Astrocyte (in vitro differentiated cells and primary cell): ENCODE data around the gene SFTPA2. TPM values are rescaled to one million over a fixed set of nuclear protein-coding genes. Genes with fewer than 3 reads are reported as not detected.
"Not testable (repeated sequence)": the region's sequence is repeated elsewhere in the genome, so short reads cannot be mapped to it uniquely, and the experiment has no call there.

Experiments
- DNase-seq: peaks from one replicate; pipeline ENCODE4 v3.0.0-alpha.2; 2010; ENCODE audit warnings: low read depth
- FAIRE-seq: peaks from 2 replicates; lab custom pipeline; 2011; peaks lifted over from hg19 to GRCh38; lab: Jason Lieb, UNC
- H2AFZ ChIP-seq: 2 replicates; pipeline ENCODE4 v1.6.0; 2012; ENCODE audit warnings: low read depth, low read length, inconsistent platforms
- H3K27ac ChIP-seq: 2 replicates; pipeline ENCODE4 v1.5.1; 2011; ENCODE audit warnings: low read depth, low read length, inconsistent platforms
- H3K27me3 ChIP-seq: 2 replicates; pipeline ENCODE4 v1.6.0; 2011; ENCODE audit warnings: low read length, inconsistent platforms; ENCODE audit not compliant: insufficient read depth
- H3K36me3 ChIP-seq: 2 replicates; pipeline ENCODE4 v1.5.1; 2011; ENCODE audit warnings: low read length, inconsistent platforms; ENCODE audit not compliant: insufficient read depth
- H3K4me1 ChIP-seq: 2 replicates; pipeline ENCODE4 v1.5.1; 2011; ENCODE audit warnings: low read length, inconsistent platforms; ENCODE audit not compliant: insufficient read depth
- H3K4me2 ChIP-seq: 2 replicates; pipeline ENCODE4 v1.6.0; 2012; ENCODE audit warnings: low read length, inconsistent platforms
- H3K4me3 ChIP-seq: 2 replicates; pipeline ENCODE4 v1.5.1; 2011; ENCODE audit warnings: low read depth, mild to moderate bottlenecking, low read length, inconsistent platforms; ENCODE audit not compliant: insufficient read depth
- H3K79me2 ChIP-seq: 2 replicates; pipeline ENCODE4 v1.6.0; 2012; ENCODE audit warnings: mild to moderate bottlenecking, low read length, inconsistent platforms; ENCODE audit not compliant: insufficient read depth
- H3K9ac ChIP-seq: 2 replicates; pipeline ENCODE4 v1.6.0; 2012; ENCODE audit warnings: mild to moderate bottlenecking, low read length, inconsistent platforms
- H3K9me3 ChIP-seq: 2 replicates; pipeline ENCODE4 v1.5.1; 2012; ENCODE audit warnings: low read depth, mild to moderate bottlenecking, low read length, inconsistent platforms; ENCODE audit not compliant: insufficient read depth
- H4K20me1 ChIP-seq: 2 replicates; pipeline ENCODE4 v1.6.0; 2012; ENCODE audit warnings: low read length, inconsistent platforms; ENCODE audit not compliant: insufficient read depth
- H3K27ac Mint-ChIP-seq: one replicate; pipeline ENCODE4 v1.8.0; 2021; ENCODE audit warnings: mild to moderate bottlenecking, mixed read lengths; ENCODE audit not compliant: unreplicated experiment
- H3K27me3 Mint-ChIP-seq: one replicate; pipeline ENCODE4 v1.8.0; 2021; ENCODE audit warnings: low read depth, mixed read lengths; ENCODE audit not compliant: unreplicated experiment
- H3K36me3 Mint-ChIP-seq: one replicate; pipeline ENCODE4 v1.8.0; 2021; ENCODE audit warnings: low read depth, mixed read lengths; ENCODE audit not compliant: unreplicated experiment
- H3K4me1 Mint-ChIP-seq: one replicate; pipeline ENCODE4 v1.8.0; 2021; ENCODE audit warnings: low read depth, mixed read lengths; ENCODE audit not compliant: unreplicated experiment
- H3K4me3 Mint-ChIP-seq: one replicate; pipeline ENCODE4 v1.8.0; 2021; ENCODE audit warnings: mild to moderate bottlenecking, moderate library complexity, mixed read lengths; ENCODE audit not compliant: unreplicated experiment
- H3K9me3 Mint-ChIP-seq: one replicate; pipeline ENCODE4 v1.8.0; 2021; ENCODE audit warnings: mild to moderate bottlenecking, mixed read lengths; ENCODE audit not compliant: unreplicated experiment
- CTCF ChIP-seq: IDR thresholded peaks from 2 replicates; pipeline ENCODE4 v1.5.1; 2011; ENCODE audit warnings: low read depth, mild to moderate bottlenecking, inconsistent platforms, low read length, moderate library complexity; ENCODE audit not compliant: insufficient read depth
- EZH2 ChIP-seq: IDR thresholded peaks from 2 replicates; pipeline ENCODE4 v1.6.1; 2012; ENCODE audit warnings: mild to moderate bottlenecking, low read length, inconsistent platforms; ENCODE audit not compliant: insufficient read depth
- total RNA-seq: library from RNA; stranded (reverse); gene quantifications from 2 replicates; pipeline ENCODE4 v1.2.1, GENCODE V29; 2021

Gene SFTPA2
- total RNA-seq, 1 donor from 2014 or later, result not detected

- no peak overlapping the region for H3K4me3 Mint-ChIP-seq
- peaks cover 41% of the 10 kb centered on the region for H3K27me3 Mint-ChIP-seq
- no peak overlapping the region for H3K27ac Mint-ChIP-seq
- Histone ChIP-seq H3K9ac (no peak overlapping the region), H3K79me2 (no peaks in the 10 kb centered on the region), H3K27me3 (peaks cover 9% of the 10 kb centered on the region), H3K4me3 (no peak overlapping the region), H3K36me3 (no peaks in the 10 kb centered on the region), H3K4me1 (no peaks in the 10 kb centered on the region), H4K20me1 (no peaks in the 10 kb centered on the region), H3K27ac (no peak overlapping the region), H3K4me2 (no peak overlapping the region), H3K9me3 (no peaks in the 10 kb centered on the region), H2AFZ (no peak overlapping the region)
- TF ChIP-seq CTCF, result no peak
- no peak for TF ChIP-seq EZH2
- no peaks in the 10 kb centered on the region for H3K36me3 Mint-ChIP-seq
- no peaks in the 10 kb centered on the region for H3K4me1 Mint-ChIP-seq
- no peak for DNase-seq
- FAIRE-seq, result no peak
- H3K9me3 Mint-ChIP-seq, result peaks cover 2% of the 10 kb centered on the region
These were observed 8.1 kb downstream of the SFTPA2 start for GRCh38 chr10:79552143-79552542.

GRCh38 chr10:79547973-79548372 is 12.2 kb downstream of the SFTPA2 start:
- peaks cover 9% of the 10 kb centered on the region for H3K27me3 ChIP-seq

GRCh38 chr10:79547128-79547527 is 13.1 kb downstream of the SFTPA2 start:
- not testable (repeated sequence) for H3K36me3 ChIP-seq, H4K20me1 ChIP-seq, H3K27ac Mint-ChIP-seq, H3K9me3 Mint-ChIP-seq, H3K9ac ChIP-seq, H3K9me3 ChIP-seq, H3K4me3 Mint-ChIP-seq, H3K27me3 ChIP-seq, H3K36me3 Mint-ChIP-seq, H2AFZ ChIP-seq, H3K79me2 ChIP-seq, H3K27ac ChIP-seq, H3K4me1 Mint-ChIP-seq, FAIRE-seq, H3K4me1 ChIP-seq, DNase-seq, H3K4me3 ChIP-seq, H3K4me2 ChIP-seq
- H3K27me3 Mint-ChIP-seq, result peaks cover 35% of the 10 kb centered on the region

More at GRCh38 chr10:79547973-79548372, 12.2 kb downstream of the SFTPA2 start:
- Mint-ChIP-seq H3K4me3 (no peak overlapping the region), H3K4me1 (no peaks in the 10 kb centered on the region), H3K9me3 (peaks cover 8% of the 10 kb centered on the region), H3K27me3 (peaks cover 39% of the 10 kb centered on the region), H3K36me3 (no peaks in the 10 kb centered on the region), H3K27ac (no peak overlapping the region)
- DNase-seq, result no peak
- H3K4me2 ChIP-seq, result no peak overlapping the region
- no peaks in the 10 kb centered on the region for H3K4me1 ChIP-seq
- no peaks in the 10 kb centered on the region for H3K79me2 ChIP-seq
- FAIRE-seq, result no peak
- no peaks in the 10 kb centered on the region for H4K20me1 ChIP-seq
- H2AFZ ChIP-seq, result no peak overlapping the region
- H3K9ac ChIP-seq, result no peak overlapping the region
- no peaks in the 10 kb centered on the region for H3K36me3 ChIP-seq
- no peak overlapping the region for H3K27ac ChIP-seq
- H3K9me3 ChIP-seq, result no peaks in the 10 kb centered on the region
- no peak for TF ChIP-seq EZH2
- no peak overlapping the region for H3K4me3 ChIP-seq

- H3K4me3 ChIP-seq, FAIRE-seq, H3K9me3 ChIP-seq: not testable (repeated sequence)
These were observed 15.1 kb downstream of the SFTPA2 start for GRCh38 chr10:79544926-79545659.

GRCh38 chr10:79544408-79544807 is 15.8 kb downstream of the SFTPA2 start:
- H3K27me3 ChIP-seq, H3K9ac ChIP-seq, H3K27ac ChIP-seq, H3K36me3 ChIP-seq, DNase-seq, FAIRE-seq, H3K4me2 ChIP-seq, H3K4me3 Mint-ChIP-seq, H2AFZ ChIP-seq, H4K20me1 ChIP-seq, H3K27ac Mint-ChIP-seq, H3K9me3 Mint-ChIP-seq, H3K4me1 ChIP-seq, H3K4me3 ChIP-seq, H3K4me1 Mint-ChIP-seq, H3K9me3 ChIP-seq, H3K79me2 ChIP-seq, H3K36me3 Mint-ChIP-seq: not testable (repeated sequence)
- peaks cover 20% of the 10 kb centered on the region for H3K27me3 Mint-ChIP-seq

More at GRCh38 chr10:79544926-79545659, 15.1 kb downstream of the SFTPA2 start:
- not testable (repeated sequence) for DNase-seq, H3K4me1 Mint-ChIP-seq, H3K27ac ChIP-seq, H3K4me1 ChIP-seq, H3K79me2 ChIP-seq, H3K36me3 ChIP-seq, H3K27ac Mint-ChIP-seq, H3K4me2 ChIP-seq, H3K27me3 ChIP-seq, H2AFZ ChIP-seq, H4K20me1 ChIP-seq, H3K9ac ChIP-seq, H3K9me3 Mint-ChIP-seq, H3K36me3 Mint-ChIP-seq, H3K4me3 Mint-ChIP-seq
- peaks cover 23% of the 10 kb centered on the region for H3K27me3 Mint-ChIP-seq
